Epidermal melanocyte (primary cell): ENCODE measurements around the gene DPPA5.
A peak's percentile ranks its signal among the peaks of the same experiment; 100 is the strongest.
"Not testable (repeated sequence)": the region's sequence is repeated elsewhere in the genome, so short reads cannot be mapped to it uniquely, and the experiment has no call there.

ENCODE experiments used
- DNase-seq: peaks from one replicate; pipeline ENCODE4 v3.0.0; 2011; ENCODE audit warnings: low spot score; ENCODE audit not compliant: insufficient read length

DPPA5 gene

GRCh38 chr6:73353636-73354593, at the start of gene DPPA5:
DPPA5 (minus strand) TSS chr6:73354276; CDS start chr6:73354225, 51 bp downstream.
- no peak for DNase-seq

GRCh38 chr6:73400656-73401055, 46.6 kb upstream of the DPPA5 start:
- DNase-seq: no peak

GRCh38 chr6:73395875-73396274, 41.8 kb upstream of the DPPA5 start:
- no peak for DNase-seq

GRCh38 chr6:73394577-73395354, 40.7 kb upstream of the DPPA5 start, which contains the start of gene DDX43:
DDX43 (plus strand) TSS chr6:73394828; CDS start chr6:73394906, 78 bp downstream.
- DNase-seq: no peak

- DNase-seq: no peak
Observed at GRCh38 chr6:73393278-73393677, 39.2 kb upstream of the DPPA5 start.

- DNase-seq: not testable (repeated sequence)
Observed at GRCh38 chr6:73392188-73392587, 38.1 kb upstream of the DPPA5 start.

- no peak for DNase-seq
Observed at GRCh38 chr6:73391675-73392074, 37.6 kb upstream of the DPPA5 start.

GRCh38 chr6:73389854-73390253, 35.8 kb upstream of the DPPA5 start:
- no peak for DNase-seq

- peak; percentile 61 for DNase-seq
Observed at GRCh38 chr6:73388800-73389512, 34.9 kb upstream of the DPPA5 start.

GRCh38 chr6:73388433-73388799, 34.3 kb upstream of the DPPA5 start:
- DNase-seq: no peak

GRCh38 chr6:73382462-73383113, 28.5 kb upstream of the DPPA5 start:
- no peak for DNase-seq

- DNase-seq: not testable (repeated sequence)
Observed at GRCh38 chr6:73381531-73381930, 27.5 kb upstream of the DPPA5 start.

GRCh38 chr6:73377225-73377624, 23.1 kb upstream of the DPPA5 start:
- no peak for DNase-seq

- DNase-seq: no peak
Observed at GRCh38 chr6:73375216-73375615, 21.1 kb upstream of the DPPA5 start.

- DNase-seq: no peak
Observed at GRCh38 chr6:73372516-73372915, 18.4 kb upstream of the DPPA5 start.

GRCh38 chr6:73371984-73372383, 17.9 kb upstream of the DPPA5 start:
- DNase-seq: no peak

- DNase-seq: no peak
Observed at GRCh38 chr6:73369563-73369962, 15.5 kb upstream of the DPPA5 start, which contains the start of gene OOEP. OOEP (minus strand) TSS chr6:73369897; CDS start chr6:73369792, 105 bp downstream.

- DNase-seq: no peak
Observed at GRCh38 chr6:73369157-73369556, 15.1 kb upstream of the DPPA5 start.

- no peak for DNase-seq
Observed at GRCh38 chr6:73368675-73369074, 14.6 kb upstream of the DPPA5 start.

GRCh38 chr6:73367761-73368355, 13.8 kb upstream of the DPPA5 start:
- DNase-seq: no peak

- DNase-seq: no peak
Observed at GRCh38 chr6:73364549-73364948, 10.5 kb upstream of the DPPA5 start.
